ENCODE measurements around the gene ANKFY1. TPM values are rescaled to one million over a fixed set of nuclear protein-coding genes. Genes with fewer than 3 reads are reported as not detected.
"Not testable (repeated sequence)": the region's sequence is repeated elsewhere in the genome, so short reads cannot be mapped to it uniquely, and the experiment has no call there.

ANKFY1 gene
- total and polyA plus RNA-seq, 3 experiments from 2014 or later: 13.3 to 39.6 (median 35.2) TPM

DNA sequence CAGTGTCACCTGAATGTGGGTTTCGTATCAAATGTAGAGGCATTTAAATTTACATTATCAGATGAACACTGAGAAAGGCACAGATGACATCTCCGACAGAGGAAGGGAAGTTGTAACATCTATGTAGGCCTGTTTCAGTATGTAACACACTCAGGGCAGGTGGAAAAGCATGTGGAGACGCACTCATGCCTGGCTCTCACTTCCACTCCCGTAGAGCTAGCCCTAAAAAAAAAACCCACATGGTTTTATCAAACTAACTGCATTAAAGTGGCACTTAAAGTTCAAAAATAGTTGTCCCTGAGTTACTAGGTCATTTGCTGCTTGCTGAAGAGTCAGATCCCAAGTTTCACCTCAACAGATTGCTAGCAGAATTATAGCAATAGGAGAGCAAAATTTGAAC lies 6.1 kb upstream of the ANKFY1 start:
- H3K27ac Mint-ChIP-seq: no peak overlapping the region
- POLR2A ChIA-PET: no interaction called here
- no peaks in the 10 kb centered on the region for H3K9me3 Mint-ChIP-seq
- Histone ChIP-seq H3K27ac (ENCODE audit: low read depth, low read length) (no peak overlapping the region), H3K9me3 (ENCODE audit: low read length) (no peaks in the 10 kb centered on the region), H3K4me1 (ENCODE audit: insufficient read depth, low read length) (no peaks in the 10 kb centered on the region), H3K4me3 (ENCODE audit: low read length) (no peak overlapping the region), H3K36me3 (ENCODE audit: insufficient read depth, low read length) (peaks cover 12% of the 10 kb centered on the region), H3K27me3 (ENCODE audit: insufficient read depth, low read length, poor library complexity, severe bottlenecking) (no peaks in the 10 kb centered on the region)
- H3K4me1 Mint-ChIP-seq: peaks cover 0 to 7% (median 7%) of the 10 kb centered on the region in 3 donors
- no peak overlapping the region for H3K4me3 Mint-ChIP-seq
- H3K36me3 Mint-ChIP-seq: peaks cover 0 to 54% (median 2%) of the 10 kb centered on the region in 3 donors
- DNase-seq: no peak
- no peaks in the 10 kb centered on the region for H3K27me3 Mint-ChIP-seq
- CTCF ChIA-PET: no interaction called here

DNA sequence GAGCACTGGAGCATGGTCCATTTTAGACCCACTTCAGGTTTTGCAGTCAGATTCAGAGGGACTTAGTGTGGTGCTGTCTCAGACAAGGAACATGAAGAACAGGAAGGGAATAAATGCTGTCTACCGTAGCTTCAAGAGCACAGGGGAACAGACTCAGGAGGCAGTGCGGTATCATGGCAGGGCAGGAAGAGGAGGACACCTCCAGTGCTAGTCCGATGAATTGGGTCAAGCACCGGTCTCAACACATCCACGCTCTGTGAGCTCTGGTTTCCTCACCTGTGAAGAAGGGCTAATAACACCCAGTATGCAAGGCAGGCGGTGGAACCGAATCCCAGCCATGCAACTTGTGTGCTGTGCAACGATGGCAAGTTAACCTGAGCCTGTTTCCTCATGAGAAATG lies 3.6 kb upstream of the ANKFY1 start:
- Mint-ChIP-seq H3K36me3 (peaks cover 0 to 46% (median 0%) of the 10 kb centered on the region in 3 donors), H3K4me3 (no peak overlapping the region), H3K27ac (peak overlapping the region in 1 of 8 donors; percentile 50), H3K9me3 (no peaks in the 10 kb centered on the region), H3K4me1 (peaks cover 19 to 23% (median 20%) of the 10 kb centered on the region in 3 donors), H3K27me3 (no peaks in the 10 kb centered on the region)
- CTCF ChIA-PET: interaction anchor here (2.0 kb wide), 1 partner anchor 17 kb away, joined by 5 read pairs; no protein-coding TSS in a partner anchor
- POLR2A ChIA-PET: no interaction called here
- Histone ChIP-seq H3K27me3 (ENCODE audit: insufficient read depth, low read length, poor library complexity, severe bottlenecking) (no peaks in the 10 kb centered on the region), H3K9me3 (ENCODE audit: low read length) (no peaks in the 10 kb centered on the region), H3K4me1 (ENCODE audit: insufficient read depth, low read length) (peaks cover 15% of the 10 kb centered on the region), H3K36me3 (ENCODE audit: insufficient read depth, low read length) (peaks cover 12% of the 10 kb centered on the region), H3K4me3 (ENCODE audit: low read length) (no peak overlapping the region), H3K27ac (ENCODE audit: low read depth, low read length) (no peak overlapping the region)
- no peak for DNase-seq

DNA sequence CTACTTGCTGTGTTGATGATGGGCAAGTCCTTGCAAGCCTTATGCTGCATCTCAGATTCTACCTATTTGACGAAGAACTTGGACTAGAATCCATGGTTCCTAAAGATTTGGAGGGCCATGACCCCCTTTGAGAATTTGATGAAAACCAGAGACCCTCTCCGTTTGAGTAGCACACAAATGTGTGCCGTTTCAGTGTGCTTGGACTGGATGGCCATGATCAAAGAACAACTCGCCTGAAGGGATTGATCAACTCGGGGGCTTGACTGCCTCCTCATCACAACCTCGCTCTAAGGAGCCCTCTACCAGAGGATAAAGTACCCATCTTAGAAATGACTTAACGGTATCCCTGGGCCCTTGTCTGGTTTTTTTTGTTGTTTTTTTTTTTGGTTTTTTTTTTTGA lies 2.8 kb upstream of the ANKFY1 start:
- H3K4me3 ChIP-seq (ENCODE audit: low read length): no peak overlapping the region
- H3K27ac ChIP-seq (ENCODE audit: low read depth, low read length): no peak overlapping the region
- peaks cover 8% of the 10 kb centered on the region for H3K36me3 ChIP-seq (ENCODE audit: insufficient read depth, low read length)
- no peak for DNase-seq
- H3K4me3 Mint-ChIP-seq: peak overlapping the region in 1 of 7 donors; percentile 89
- ChIA-PET POLR2A (interaction anchor here (0.6 kb wide), 1 partner anchor 15 kb away, joined by 8 read pairs; no protein-coding TSS in a partner anchor), CTCF (no interaction called here)
- H3K27me3 ChIP-seq (ENCODE audit: insufficient read depth, low read length, poor library complexity, severe bottlenecking): no peaks in the 10 kb centered on the region
- peak overlapping the region in 2 of 8 donors; percentile 6 to 63 for H3K27ac Mint-ChIP-seq
- H3K4me1 Mint-ChIP-seq: peaks cover 27 to 31% (median 28%) of the 10 kb centered on the region in 3 donors
- peaks cover 23% of the 10 kb centered on the region for H3K4me1 ChIP-seq (ENCODE audit: insufficient read depth, low read length)
- H3K9me3 ChIP-seq (ENCODE audit: low read length): no peaks in the 10 kb centered on the region
- peaks cover 0 to 41% (median 0%) of the 10 kb centered on the region in 3 donors for H3K36me3 Mint-ChIP-seq
- no peaks in the 10 kb centered on the region for H3K9me3 Mint-ChIP-seq
- H3K27me3 Mint-ChIP-seq: no peaks in the 10 kb centered on the region

- Histone ChIP-seq H3K9me3 (ENCODE audit: low read length) (no peaks in the 10 kb centered on the region), H3K4me3 (ENCODE audit: low read length) (peak overlapping the region; percentile 54), H3K36me3 (ENCODE audit: insufficient read depth, low read length) (no peaks in the 10 kb centered on the region), H3K27ac (ENCODE audit: low read depth, low read length) (peak overlapping the region; percentile 81), H3K4me1 (ENCODE audit: insufficient read depth, low read length) (peaks cover 28% of the 10 kb centered on the region), H3K27me3 (ENCODE audit: insufficient read depth, low read length, poor library complexity, severe bottlenecking) (no peaks in the 10 kb centered on the region)
- DNase-seq: no peak
- CTCF ChIA-PET: interaction anchor here (1.3 to 2.9 kb wide), 2 partner anchors 13 kb away, joined by 4 to 12 read pairs; no protein-coding TSS in a partner anchor
- Mint-ChIP-seq H3K4me3 (peak overlapping the region; percentile 87 to 95 (median 90)), H3K36me3 (peaks cover 4 to 27% (median 6%) of the 10 kb centered on the region in 3 donors), H3K4me1 (peaks cover 41 to 51% (median 45%) of the 10 kb centered on the region in 3 donors), H3K27ac (peak overlapping the region; percentile 48 to 89 (median 84)), H3K27me3 (no peaks in the 10 kb centered on the region), H3K9me3 (no peaks in the 10 kb centered on the region)
- POLR2A ChIA-PET: interaction anchor here (0.6 kb wide), 1 partner anchor 294 kb away, joined by 4 read pairs; no protein-coding TSS in a partner anchor
Observed at GRCh38 chr17:4262703-4263102, 1.1 kb downstream of the ANKFY1 start.

- peaks cover 4 to 34% (median 6%) of the 10 kb centered on the region in 3 donors for H3K36me3 Mint-ChIP-seq
Observed at GRCh38 chr17:4261452-4261851, 2.3 kb downstream of the ANKFY1 start.

DNA sequence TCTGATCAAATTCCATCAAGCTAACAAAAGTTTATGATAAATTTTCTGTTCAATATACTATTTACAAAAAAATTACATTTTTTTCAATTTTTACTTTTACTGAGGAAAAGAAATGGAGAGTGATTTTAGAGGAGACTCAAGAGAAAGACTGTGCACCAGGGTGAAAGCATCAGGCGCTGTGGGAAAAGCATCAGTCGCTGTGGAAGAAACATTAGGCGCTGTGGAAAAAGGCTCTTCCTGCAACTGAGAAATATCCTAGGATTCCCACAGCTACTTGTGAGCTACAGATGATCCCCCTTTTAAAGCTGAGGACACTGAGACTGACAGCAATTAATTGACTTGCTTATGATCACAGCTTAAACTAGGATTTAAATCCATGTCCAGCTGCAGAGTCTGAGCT lies 4.9 kb downstream of the ANKFY1 start:
- Histone ChIP-seq H3K4me1 (ENCODE audit: insufficient read depth, low read length) (peaks cover 20% of the 10 kb centered on the region), H3K9me3 (ENCODE audit: low read length) (no peaks in the 10 kb centered on the region), H3K27me3 (ENCODE audit: insufficient read depth, low read length, poor library complexity, severe bottlenecking) (no peaks in the 10 kb centered on the region), H3K27ac (ENCODE audit: low read depth, low read length) (no peak overlapping the region), H3K4me3 (ENCODE audit: low read length) (no peak overlapping the region), H3K36me3 (ENCODE audit: insufficient read depth, low read length) (no peaks in the 10 kb centered on the region)
- CTCF ChIA-PET: interaction anchor here (1.4 to 2.4 kb wide), 3 partner anchors 10 to 19 kb away, joined by 4 to 6 read pairs (median 5); no protein-coding TSS in a partner anchor
- Mint-ChIP-seq H3K4me3 (peak overlapping the region in 1 of 7 donors; percentile 63), H3K9me3 (no peaks in the 10 kb centered on the region), H3K4me1 (peaks cover 46 to 67% (median 60%) of the 10 kb centered on the region in 3 donors), H3K27ac (no peak overlapping the region), H3K27me3 (no peaks in the 10 kb centered on the region), H3K36me3 (peaks cover 6 to 43% (median 9%) of the 10 kb centered on the region in 3 donors)
- DNase-seq: no peak
- POLR2A ChIA-PET: interaction anchor here (0.7 kb wide), 1 partner anchor 116 kb away, joined by 3 read pairs; the partner anchor contains the start of genes CYB5D2 and ZZEF1

More at GRCh38 chr17:4261452-4261851, 2.3 kb downstream of the ANKFY1 start:
- H3K27me3 Mint-ChIP-seq: no peaks in the 10 kb centered on the region
- no peaks in the 10 kb centered on the region for H3K36me3 ChIP-seq (ENCODE audit: insufficient read depth, low read length)
- H3K4me3 Mint-ChIP-seq: peak overlapping the region in 6 of 7 donors; percentile 24 to 89 (median 67)
- no peaks in the 10 kb centered on the region for H3K27me3 ChIP-seq (ENCODE audit: insufficient read depth, low read length, poor library complexity, severe bottlenecking)
- ChIA-PET CTCF (interaction anchor here (1.6 to 2.9 kb wide), 2 partner anchors 12 to 16 kb away, joined by 4 to 12 read pairs; no protein-coding TSS in a partner anchor), POLR2A (interaction anchor here (1.2 kb wide), 1 partner anchor 104 kb away, joined by 3 read pairs; no protein-coding TSS in a partner anchor)
- peaks cover 51 to 63% (median 58%) of the 10 kb centered on the region in 3 donors for H3K4me1 Mint-ChIP-seq
- H3K27ac Mint-ChIP-seq: peak overlapping the region in 5 of 8 donors; percentile 46 to 68 (median 61)
- no peak for DNase-seq
- no peak overlapping the region for H3K4me3 ChIP-seq (ENCODE audit: low read length)
- H3K27ac ChIP-seq (ENCODE audit: low read depth, low read length): no peak overlapping the region
- H3K9me3 Mint-ChIP-seq: no peaks in the 10 kb centered on the region
- peaks cover 28% of the 10 kb centered on the region for H3K4me1 ChIP-seq (ENCODE audit: insufficient read depth, low read length)
- no peaks in the 10 kb centered on the region for H3K9me3 ChIP-seq (ENCODE audit: low read length)

GRCh38 chr17:4256952-4257351 lies 6.8 kb downstream of the ANKFY1 start:
- H3K4me3 ChIP-seq (ENCODE audit: low read length): no peak overlapping the region
- H3K27ac ChIP-seq (ENCODE audit: low read depth, low read length): no peak overlapping the region
- H3K27ac Mint-ChIP-seq: peak overlapping the region in 4 of 8 donors; percentile 3 to 68 (median 15)
- H3K27me3 ChIP-seq (ENCODE audit: insufficient read depth, low read length, poor library complexity, severe bottlenecking): no peaks in the 10 kb centered on the region
- H3K36me3 Mint-ChIP-seq: peaks cover 6 to 40% (median 9%) of the 10 kb centered on the region in 3 donors
- H3K4me3 Mint-ChIP-seq: peak overlapping the region in 1 of 7 donors; percentile 13
- peaks cover 41 to 70% (median 57%) of the 10 kb centered on the region in 3 donors for H3K4me1 Mint-ChIP-seq
- peaks cover 8% of the 10 kb centered on the region for H3K4me1 ChIP-seq (ENCODE audit: insufficient read depth, low read length)
- H3K9me3 Mint-ChIP-seq: no peaks in the 10 kb centered on the region
- ChIA-PET POLR2A (no interaction called here), CTCF (interaction anchor here (0.6 to 2.4 kb wide), 2 partner anchors 10 to 697 kb away, joined by 3 to 6 read pairs; no protein-coding TSS in a partner anchor)
- H3K9me3 ChIP-seq (ENCODE audit: low read length): no peaks in the 10 kb centered on the region
- DNase-seq: no peak
- H3K36me3 ChIP-seq (ENCODE audit: insufficient read depth, low read length): no peaks in the 10 kb centered on the region
- no peaks in the 10 kb centered on the region for H3K27me3 Mint-ChIP-seq

- POLR2A ChIA-PET: not testable (repeated sequence)
Observed at GRCh38 chr17:4255271-4255670, 8.5 kb downstream of the ANKFY1 start.

More at GRCh38 chr17:4255271-4255670, 8.5 kb downstream of the ANKFY1 start:
- peaks cover 6 to 34% (median 9%) of the 10 kb centered on the region in 3 donors for H3K36me3 Mint-ChIP-seq
- H3K4me1 ChIP-seq (ENCODE audit: insufficient read depth, low read length); H3K27me3 Mint-ChIP-seq; H3K9me3 Mint-ChIP-seq; CTCF ChIA-PET; H3K27ac ChIP-seq (ENCODE audit: low read depth, low read length); H3K9me3 ChIP-seq (ENCODE audit: low read length); DNase-seq; H3K36me3 ChIP-seq (ENCODE audit: insufficient read depth, low read length); H3K4me3 Mint-ChIP-seq; H3K4me3 ChIP-seq (ENCODE audit: low read length); H3K27me3 ChIP-seq (ENCODE audit: insufficient read depth, low read length, poor library complexity, severe bottlenecking): not testable (repeated sequence)
- H3K27ac Mint-ChIP-seq: peak overlapping the region in 1 of 8 donors; percentile 9
- peaks cover 42 to 68% (median 57%) of the 10 kb centered on the region in 3 donors for H3K4me1 Mint-ChIP-seq
